HCT116 (cell line): ENCODE measurements around the gene CPNE7. TPM values are rescaled to one million over a fixed set of nuclear protein-coding genes. Genes with fewer than 3 reads are reported as not detected.

ENCODE experiments used
- ATAC-seq: fragments of 200-7000 bp; cut with Tn5 transposase; 2 replicates; pipeline ENCODE4 v1.9.1; 2020; ENCODE audit warnings: mild to moderate bottlenecking, moderate library complexity
- BruUV-seq: library from RNA; stranded (reverse); fragments of 400-500 nt; replicated peaks from 2 replicates; lab custom pipeline; 2021; lab: Mats Ljungman, UMichigan
- CTCF ChIA-PET: fragments of 300-600 bp; sonication (Branson Sonifier 250); formaldehyde crosslinking; loops from one replicate; lab custom pipeline; 2021; ENCODE audit warnings: antibody characterized with exemption; lab: Charles Lee
- POLR2A ChIA-PET: fragments of 300-600, 350-600 bp; sonication (Branson Sonifier 250); formaldehyde crosslinking; loops from one replicate; lab custom pipeline; 2021; ENCODE audit warnings: antibody characterized with exemption; lab: Charles Lee
- RAD21 ChIA-PET, 2 experiments: fragments of 300-600 bp; sonication (Branson Sonifier 250); formaldehyde crosslinking; loops; one replicate each; lab custom pipeline; 2023; ENCODE audit warnings: low total read pairs in 2 of 2; ENCODE audit not compliant: uncharacterized antibody in 2 of 2, unreplicated experiment in 2 of 2, low non-redundant PET in 1 of 2; lab: Charles Lee
- DNase-seq: peaks from one replicate; pipeline ENCODE4 v3.0.0-alpha.2; 2010; ENCODE audit warnings: low read depth, low spot score
- H2AFZ ChIP-seq: fragments of 200-600 bp; shearing (Covaris generic), sonication (generic); 2 replicates; pipeline ENCODE4 v1.6.1; 2017; ENCODE audit warnings: low read depth, mixed run types, mixed read lengths, antibody characterized with exemption, low read length; ENCODE audit not compliant: poor library complexity, severe bottlenecking
- H3K27ac ChIP-seq: 2 replicates; pipeline ENCODE4 v1.5.1; 2012; ENCODE audit warnings: low read depth, low read length
- H3K27me3 ChIP-seq: fragments of 200-600 bp; sonication (generic); 2 replicates; pipeline ENCODE4 v1.6.1; 2016; ENCODE audit warnings: mixed run types, low read length, mixed read lengths; ENCODE audit not compliant: insufficient read depth
- H3K36me3 ChIP-seq, 2 experiments: fragments of 200-500 bp in 1 of 2; fragments of 200-600 bp in 1 of 2; sonication (Bioruptor generic) in 1 of 2; sonication (generic) in 1 of 2; 2 replicates each; pipeline versions ENCODE4 v1.5.1 to v1.6.1; 2014 to 2016; ENCODE audit warnings: low read length in 2 of 2, inconsistent platforms in 1 of 2, mixed read lengths in 1 of 2, mixed run types in 1 of 2; ENCODE audit not compliant: insufficient read depth in 2 of 2, control insufficient read depth in 1 of 2
- H3K4me1 ChIP-seq, 2 experiments: fragments of 200-600 bp in 1 of 2; sonication (generic) in 1 of 2; 2 replicates each; pipeline versions ENCODE4 v1.5.1 to v1.6.1; 2012 to 2017; ENCODE audit warnings: low read length in 2 of 2, inconsistent platforms in 1 of 2, mild to moderate bottlenecking in 1 of 2, mixed read lengths in 1 of 2, mixed run types in 1 of 2, moderate library complexity in 1 of 2; ENCODE audit not compliant: insufficient read depth in 2 of 2, control insufficient read depth in 1 of 2
- H3K4me2 ChIP-seq: fragments of 200-600 bp; sonication (generic); 2 replicates; pipeline ENCODE4 v1.6.1; 2017; ENCODE audit warnings: mixed run types, low read length, mixed read lengths
- H3K4me3 ChIP-seq, 2 experiments: fragments of 200-600 bp in 1 of 2; sonication (generic) in 1 of 2; replicated peaks in 1 of 2; 2 replicates each; pipeline ENCODE4 v1.5.1; 2011 to 2016; ENCODE audit warnings: low read length in 2 of 2, control low read depth in 1 of 2, low read depth in 1 of 2, mild to moderate bottlenecking in 1 of 2, mixed read lengths in 1 of 2, mixed run types in 1 of 2
- H3K79me2 ChIP-seq: fragments of 200-600 bp; sonication (generic); 2 replicates; pipeline ENCODE4 v1.6.1; 2017; ENCODE audit warnings: mild to moderate bottlenecking, mixed run types, low read length, moderate library complexity, mixed read lengths; ENCODE audit not compliant: insufficient read depth
- H3K9ac ChIP-seq: fragments of 200-600 bp; sonication (generic); 2 replicates; pipeline ENCODE4 v1.6.1; 2016; ENCODE audit warnings: low read length, mixed read lengths
- H3K9me2 ChIP-seq: fragments of 200-600 bp; sonication (generic), shearing (Covaris generic); 2 replicates; pipeline ENCODE4 v1.6.1; 2017; ENCODE audit warnings: mixed run types, mild to moderate bottlenecking, moderate library complexity; ENCODE audit not compliant: insufficient read depth
- H3K9me3 ChIP-seq, 2 experiments: fragments of 200-500 bp in 1 of 2; fragments of 200-600 bp in 1 of 2; sonication (Bioruptor generic) in 1 of 2; sonication (generic) in 1 of 2; 2 replicates each; pipeline ENCODE4 v1.6.1; 2014 to 2017; ENCODE audit warnings: low read length in 2 of 2, mixed read lengths in 2 of 2, inconsistent platforms in 1 of 2, low read depth in 1 of 2, mild to moderate bottlenecking in 1 of 2, mixed run types in 1 of 2, moderate library complexity in 1 of 2; ENCODE audit not compliant: control insufficient read depth in 1 of 2, insufficient read depth in 1 of 2
- H4K20me1 ChIP-seq: fragments of 200-600 bp; sonication (generic), shearing (Covaris generic); 2 replicates; pipeline ENCODE4 v1.6.1; 2017; ENCODE audit warnings: mixed run types, mild to moderate bottlenecking, moderate library complexity; ENCODE audit not compliant: insufficient read depth
- ATF3 ChIP-seq: IDR thresholded peaks from 2 replicates; pipeline ENCODE4 v1.6.1; 2012
- CTCF ChIP-seq, 3 experiments: fragments of 200-600 bp in 1 of 3; sonication (generic) in 1 of 3; IDR thresholded peaks in 2 of 3; conservative IDR thresholded peaks in 1 of 3; 2 replicates each; pipeline ENCODE4 v1.5.1; 2012 to 2017; ENCODE audit warnings: low read depth in 2 of 3, low read length in 2 of 3, antibody characterized with exemption in 1 of 3, borderline replicate concordance in 1 of 3, control low read depth in 1 of 3, mild to moderate bottlenecking in 1 of 3, mixed read lengths in 1 of 3, mixed run types in 1 of 3, moderate library complexity in 1 of 3; ENCODE audit not compliant: insufficient read depth in 1 of 3
- EZH2 ChIP-seq: fragments of 200-600 bp; sonication (generic); IDR thresholded peaks from 2 replicates; pipeline ENCODE4 v1.6.1; 2017; ENCODE audit warnings: antibody characterized with exemption, mixed run types
- RAD21 ChIP-seq: IDR thresholded peaks from 2 replicates; pipeline ENCODE4 v1.6.1; 2012; ENCODE audit warnings: low read depth, mild to moderate bottlenecking
- REST ChIP-seq: IDR thresholded peaks from 2 replicates; pipeline ENCODE4 v1.6.1; 2012; ENCODE audit warnings: low read depth
- SIN3A ChIP-seq: IDR thresholded peaks from 2 replicates; pipeline ENCODE4 v1.6.1; 2012; ENCODE audit warnings: low read depth
- SRF ChIP-seq: IDR thresholded peaks from 2 replicates; pipeline ENCODE4 v1.6.1; 2012; ENCODE audit warnings: low read depth
- TCF7L2 ChIP-seq: IDR thresholded peaks from 2 replicates; pipeline ENCODE4 v1.7.0; 2011; ENCODE audit warnings: borderline replicate concordance, inconsistent platforms; ENCODE audit not compliant: insufficient read depth, insufficient read length; ENCODE audit errors: extremely low read depth
- YY1 ChIP-seq: IDR thresholded peaks from 2 replicates; pipeline ENCODE4 v1.6.1; 2011; ENCODE audit warnings: low read length, low read depth, moderate library complexity, mild to moderate bottlenecking; ENCODE audit not compliant: insufficient replicate concordance; ENCODE audit errors: extremely low read depth
- intact Hi-C: fragments of 100-400 bp; cut with micrococcal nuclease; formaldehyde crosslinking; loops from 2 replicates; pipeline ENCODE4 v1.10.0; 2022
- total RNA-seq: library from RNA; stranded (reverse); gene quantifications from one replicate; pipeline ENCODE4 v1.2.1, GENCODE V29; 2021; ENCODE audit not compliant: unreplicated experiment

The CPNE7 gene
- total RNA-seq, 1 experiment from 2014 or later, result 201 TPM

GRCh38 chr16:89617036-89617435 lies 41.5 kb downstream of the CPNE7 start:
- Histone ChIP-seq H3K4me3 (no peak overlapping the region), H3K4me1 (peaks cover 7 to 15% of the 10 kb centered on the region in 2 experiments; a peak in 3 of 4 replicates), H4K20me1 (no peaks in the 10 kb centered on the region), H2AFZ (no peak overlapping the region), H3K27ac (peak overlapping the region; percentile 41), H3K9ac (no peak overlapping the region), H3K9me2 (no peaks in the 10 kb centered on the region), H3K27me3 (no peaks in the 10 kb centered on the region), H3K79me2 (no peaks in the 10 kb centered on the region), H3K36me3 (no peaks in the 10 kb centered on the region), H3K9me3 (no peaks in the 10 kb centered on the region), H3K4me2 (peak overlapping the region; percentile 17; the same call in 1 of the 2 replicates)
- no peak for TF ChIP-seq SRF
- no peak for TF ChIP-seq ATF3
- TF ChIP-seq EZH2, result no peak
- no peak for TF ChIP-seq CTCF (IDR thresholded peaks at IDR 0.05 in 2 of 3, conservative IDR thresholded peaks at IDR 0.05 in 1 of 3; ENCODE audit: borderline replicate concordance in 1 of 3, insufficient read depth in 1 of 3, low read depth in 2 of 3, low read length in 2 of 3)
- TF ChIP-seq YY1, result no peak
- TF ChIP-seq TCF7L2, result no peak
- no peak for TF ChIP-seq RAD21
- TF ChIP-seq REST, result no peak
- no peak for TF ChIP-seq SIN3A
- 0 out of 2 replicates have a peak, but pooled peaks have one; percentile 18 for ATAC-seq
- RAD21 ChIA-PET, result interaction anchor here in 1 of 2 experiments (1.3 kb wide), 1 partner anchor 15 kb away, joined by 3 read pairs; no protein-coding TSS in a partner anchor
- CTCF ChIA-PET, result interaction anchor here (0.9 to 1.6 kb wide), 2 partner anchors 15 to 24 kb away, joined by 3 to 4 read pairs; no protein-coding TSS in a partner anchor
- BruUV-seq, result no TSS peak
- POLR2A ChIA-PET, result no interaction called here
- intact Hi-C loops, result no loop called here
- no peak for DNase-seq
